ENCODE measurements around the gene FBXL17. TPM values are rescaled to one million over a fixed set of nuclear protein-coding genes. Genes with fewer than 3 reads are reported as not detected.

The FBXL17 gene
- total RNA-seq, 1 experiment from 2014 or later = 3.5 TPM

- peak overlapping the region; percentile 8 for H3K27ac Mint-ChIP-seq
- peaks cover 38% of the 10 kb centered on the region for H3K4me1 Mint-ChIP-seq
Observed at GRCh38 chr5:108090946-108091345, 291.0 kb downstream of the FBXL17 start.

GRCh38 chr5:108084105-108084504 lies 297.8 kb downstream of the FBXL17 start:
- ChIA-PET POLR2A (interaction anchor here (0.8 kb wide), 1 partner anchor 16 kb away, joined by 3 read pairs; no protein-coding TSS in a partner anchor), CTCF (no interaction called here)
- H3K9me3 Mint-ChIP-seq = no peaks in the 10 kb centered on the region
- ATAC-seq = peak; percentile 18; the same call in 1 of the 2 replicates
- H3K27ac Mint-ChIP-seq = peak overlapping the region; percentile 57
- DNase-seq (ENCODE audit: low spot score) = no peak
- TF ChIP-seq ZNF138 (CRISPR knock-in tag; conservative IDR thresholded peaks at IDR 0.05) = no peak
- no peaks in the 10 kb centered on the region for H3K27me3 Mint-ChIP-seq (ENCODE audit: low read depth)
- peaks cover 73% of the 10 kb centered on the region for H3K4me1 Mint-ChIP-seq
- no peaks in the 10 kb centered on the region for H3K36me3 Mint-ChIP-seq
- no peak overlapping the region for H3K4me3 Mint-ChIP-seq

More at GRCh38 chr5:108090946-108091345, 291.0 kb downstream of the FBXL17 start:
- Mint-ChIP-seq H3K27me3 (ENCODE audit: low read depth) (no peaks in the 10 kb centered on the region), H3K4me3 (no peak overlapping the region), H3K9me3 (peaks cover 4% of the 10 kb centered on the region; the same call in 1 of the 2 replicates), H3K36me3 (no peaks in the 10 kb centered on the region)
- DNase-seq (ENCODE audit: low spot score) (no peak), ATAC-seq (no peak)
- TF ChIP-seq ZNF232 (CRISPR knock-in tag; IDR thresholded peaks at IDR 0.05) (no peak), SMAD4 (CRISPR knock-in tag; IDR thresholded peaks at IDR 0.05) (no peak), GABPB1 (CRISPR knock-in tag; IDR thresholded peaks at IDR 0.05) (no peak), ZNF138 (CRISPR knock-in tag; conservative IDR thresholded peaks at IDR 0.05) (no peak), TEAD4 (CRISPR knock-in tag; IDR thresholded peaks at IDR 0.05) (no peak), NFYB (CRISPR knock-in tag; conservative IDR thresholded peaks at IDR 0.05; ENCODE audit: low read depth) (no peak), NR2C2 (CRISPR knock-in tag; IDR thresholded peaks at IDR 0.05) (no peak), E2F4 (CRISPR knock-in tag; IDR thresholded peaks at IDR 0.05; ENCODE audit: borderline replicate concordance, low read depth) (no peak), TCF7 (CRISPR knock-in tag; IDR thresholded peaks at IDR 0.05; ENCODE audit: low read depth) (no peak), CREB1 (CRISPR knock-in tag; IDR thresholded peaks at IDR 0.05) (no peak), PREB (CRISPR knock-in tag; IDR thresholded peaks at IDR 0.05; ENCODE audit: borderline replicate concordance) (no peak), FOXP1 (CRISPR knock-in tag; IDR thresholded peaks at IDR 0.05; ENCODE audit: borderline replicate concordance) (no peak), NFATC4 (CRISPR knock-in tag; IDR thresholded peaks at IDR 0.05) (no peak), ZNF263 (CRISPR knock-in tag; IDR thresholded peaks at IDR 0.05; ENCODE audit: low read depth) (no peak)
- ChIA-PET CTCF (no interaction called here), POLR2A (no interaction called here)

GRCh38 chr5:108083232-108083631 lies 298.7 kb downstream of the FBXL17 start:
- CTCF ChIA-PET = interaction anchor here (0.6 kb wide), 1 partner anchor 20 kb away, joined by 3 read pairs; no protein-coding TSS in a partner anchor
- Mint-ChIP-seq H3K4me3 (no peak overlapping the region), H3K27me3 (ENCODE audit: low read depth) (no peaks in the 10 kb centered on the region), H3K27ac (peak overlapping the region; percentile 49), H3K4me1 (peaks cover 81% of the 10 kb centered on the region), H3K36me3 (no peaks in the 10 kb centered on the region), H3K9me3 (no peaks in the 10 kb centered on the region)
- POLR2A ChIA-PET = interaction anchor here (0.8 kb wide), 1 partner anchor 17 kb away, joined by 3 read pairs; no protein-coding TSS in a partner anchor
- DNase-seq (ENCODE audit: low spot score) = no peak
- ATAC-seq = no peak
- TF ChIP-seq RELA (CRISPR knock-in tag; IDR thresholded peaks at IDR 0.05; ENCODE audit: borderline replicate concordance) (no peak), SOX15 (CRISPR knock-in tag; IDR thresholded peaks at IDR 0.05) (no peak), USF1 (CRISPR knock-in tag; IDR thresholded peaks at IDR 0.05) (no peak), AFF4 (CRISPR knock-in tag; IDR thresholded peaks at IDR 0.05; ENCODE audit: borderline replicate concordance) (no peak), ATF2 (CRISPR knock-in tag; IDR thresholded peaks at IDR 0.05; ENCODE audit: borderline replicate concordance, low read depth) (no peak), ZNF219 (CRISPR knock-in tag; IDR thresholded peaks at IDR 0.05; ENCODE audit: borderline replicate concordance) (no peak), GABPB1 (CRISPR knock-in tag; IDR thresholded peaks at IDR 0.05) (no peak), FOXP1 (CRISPR knock-in tag; IDR thresholded peaks at IDR 0.05; ENCODE audit: borderline replicate concordance) (no peak), MAX (CRISPR knock-in tag; IDR thresholded peaks at IDR 0.05) (no peak)

Measured in WTC11 (cell line).